HG03521 (cell line): Measurements from ENCODE around the gene RALGDS.
"Not testable (repeated sequence)": the region's sequence is repeated elsewhere in the genome, so short reads cannot be mapped to it uniquely, and the experiment has no call there.

Experiments used
- ATAC-seq: cut with Tn5 transposase; IDR thresholded peaks from one replicate; pipeline ENCODE4 v1.9.1; 2021; ENCODE audit warnings: mild to moderate bottlenecking, moderate library complexity; ENCODE audit not compliant: unreplicated experiment

The RALGDS gene

DNA sequence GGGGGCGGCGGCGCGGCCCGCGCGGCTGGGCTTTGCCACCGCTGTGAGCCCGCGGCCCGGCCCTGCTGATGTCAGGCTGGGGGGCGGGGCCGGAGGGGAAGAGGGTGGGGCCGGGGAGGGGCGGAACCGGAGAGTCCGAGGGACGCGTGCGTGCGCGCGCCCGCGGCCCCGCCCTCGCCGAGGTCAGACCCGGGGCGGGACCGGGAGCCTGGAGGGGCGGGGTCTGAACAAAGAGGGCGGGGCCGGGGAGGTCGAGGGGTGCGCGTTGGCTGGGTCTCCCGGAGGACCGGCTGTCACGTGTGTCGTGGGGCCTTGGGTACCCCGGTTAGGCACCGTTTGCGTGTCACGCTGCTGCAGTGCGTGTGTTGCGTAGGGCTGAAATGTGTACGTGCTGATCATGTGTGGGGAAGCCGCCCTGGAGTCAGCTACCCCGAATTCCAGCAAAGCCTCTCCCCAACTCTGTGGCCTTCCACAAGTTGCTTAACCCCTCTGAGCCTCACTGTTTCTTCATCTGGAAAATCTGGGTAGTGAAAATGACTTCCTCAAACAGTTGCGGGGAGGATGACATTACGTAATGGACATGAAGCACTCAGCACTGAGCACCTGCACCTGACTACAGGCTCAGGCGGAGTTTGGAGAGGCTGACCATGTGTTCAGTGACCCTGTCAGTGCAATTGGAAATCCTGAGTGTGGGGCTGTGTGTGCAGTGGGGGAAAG, at the start of gene RALGDS:
RALGDS (minus strand) TSS at position 43 of the 717 bp plus-strand sequence. CDS start 86 bp downstream, outside the sequence.
- ATAC-seq: peak; percentile 66

GRCh38 chr9:133170716-133171115, 49.7 kb upstream of the RALGDS start:
- no peak for ATAC-seq

DNA sequence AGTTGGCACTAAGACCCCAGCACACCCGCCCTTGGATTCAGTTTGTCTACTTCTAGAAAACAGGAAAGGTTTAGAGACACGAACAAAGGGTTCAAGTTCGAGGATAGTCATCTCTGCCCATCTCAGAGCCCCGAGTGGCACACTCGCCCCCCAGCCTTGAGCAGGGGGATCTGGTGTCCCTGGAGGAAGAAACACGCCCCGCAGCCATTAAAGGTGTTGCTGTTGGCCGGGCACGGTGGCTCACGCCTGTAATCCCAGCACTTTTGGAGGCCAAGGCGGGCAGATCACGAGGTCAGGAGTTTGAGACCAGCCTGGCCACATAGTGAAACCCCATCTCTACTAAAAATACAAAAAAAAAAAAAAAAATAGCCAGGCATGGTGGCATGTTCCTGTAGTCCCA, 48.6 kb upstream of the RALGDS start:
- not testable (repeated sequence) for ATAC-seq

DNA sequence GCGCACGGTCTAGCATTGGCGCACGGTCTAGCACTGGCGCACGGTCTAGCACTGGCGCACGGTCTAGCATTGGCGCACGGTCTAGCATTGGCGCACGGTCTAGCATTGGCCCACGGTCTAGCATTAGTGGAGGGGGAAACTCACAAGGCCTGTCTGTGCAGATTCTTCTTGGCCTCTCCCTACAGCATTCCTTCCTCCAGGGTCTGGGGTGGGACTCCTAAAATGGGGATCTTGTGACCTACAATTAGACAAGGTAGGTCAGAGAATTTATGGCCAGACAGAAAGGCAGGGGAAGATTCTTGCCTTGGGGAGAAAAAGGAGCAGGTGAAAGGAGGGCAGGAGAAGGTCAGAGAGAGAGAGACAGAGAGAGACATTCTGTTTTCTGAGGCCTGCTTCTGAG, 48.1 kb upstream of the RALGDS start:
- no peak for ATAC-seq

DNA sequence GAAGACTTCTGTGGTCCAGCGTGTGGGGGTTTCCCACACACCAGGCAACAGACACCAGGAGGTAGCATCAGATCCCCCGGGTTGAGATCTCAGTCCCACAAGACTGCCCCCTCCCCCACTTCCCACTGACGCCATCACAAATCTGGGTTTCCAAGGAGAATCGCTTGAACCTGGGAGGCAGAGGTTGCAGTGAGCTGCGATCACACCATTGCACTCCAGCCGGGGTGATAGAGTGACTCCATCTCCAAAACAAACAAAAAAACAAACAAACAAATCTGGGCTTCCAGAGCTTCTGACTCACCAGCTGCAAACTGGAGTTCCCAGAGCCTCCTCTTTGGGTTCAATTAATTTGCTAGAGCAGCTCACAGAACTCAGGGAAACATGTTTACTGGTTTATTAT, 47.4 kb upstream of the RALGDS start:
- ATAC-seq: no peak

DNA sequence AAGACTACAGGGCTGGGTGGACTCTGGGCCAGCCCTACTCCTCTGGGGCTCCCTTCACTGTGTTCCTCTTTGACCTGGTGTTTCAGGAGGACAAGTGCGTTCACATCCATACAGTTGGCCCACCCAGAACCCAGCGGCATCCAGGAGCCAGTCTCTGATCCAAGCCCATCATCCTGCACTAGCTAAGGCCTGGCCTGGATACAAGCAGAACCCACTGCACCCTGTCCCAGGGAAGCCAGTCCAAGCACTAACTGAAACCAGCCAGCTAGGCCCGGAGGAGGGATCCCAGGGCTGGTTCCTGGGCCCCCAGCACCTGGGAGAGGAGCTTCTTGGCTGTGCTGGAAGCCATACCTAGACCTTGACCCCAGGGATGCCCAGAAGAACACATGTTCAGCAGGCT, 46.7 kb upstream of the RALGDS start:
- no peak for ATAC-seq

DNA sequence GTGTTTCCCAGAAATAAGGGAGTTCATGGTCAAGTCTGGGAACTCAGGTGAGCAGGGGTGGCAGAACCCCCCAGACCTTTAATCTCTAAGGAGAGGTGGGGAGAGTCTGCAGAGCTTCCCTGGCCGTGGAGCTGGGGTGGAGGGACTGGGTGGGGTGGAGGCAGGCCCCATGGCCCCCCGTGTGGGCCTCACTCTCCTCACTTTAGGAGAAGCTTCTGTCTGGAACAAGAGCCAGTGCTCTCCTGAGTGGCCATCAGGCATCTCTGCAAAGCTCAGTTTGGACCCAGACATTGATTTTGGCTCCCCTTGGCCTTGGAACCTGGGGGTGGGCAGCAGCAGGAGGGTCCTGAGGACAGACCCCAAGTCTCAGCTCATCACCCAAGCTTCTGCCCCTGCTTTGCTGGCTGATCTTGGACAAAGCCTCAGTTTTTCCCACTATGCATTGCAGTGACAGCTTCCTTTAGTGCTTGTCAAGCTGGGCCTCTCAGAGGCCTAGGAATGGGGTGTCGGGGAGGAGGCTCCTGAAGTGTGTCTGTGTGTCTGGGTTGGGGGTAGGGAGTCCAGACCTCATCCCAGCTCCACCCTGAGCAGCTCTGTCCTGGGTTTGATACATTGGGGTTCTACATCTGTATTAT, 46.2 kb upstream of the RALGDS start:
- no peak for ATAC-seq

DNA sequence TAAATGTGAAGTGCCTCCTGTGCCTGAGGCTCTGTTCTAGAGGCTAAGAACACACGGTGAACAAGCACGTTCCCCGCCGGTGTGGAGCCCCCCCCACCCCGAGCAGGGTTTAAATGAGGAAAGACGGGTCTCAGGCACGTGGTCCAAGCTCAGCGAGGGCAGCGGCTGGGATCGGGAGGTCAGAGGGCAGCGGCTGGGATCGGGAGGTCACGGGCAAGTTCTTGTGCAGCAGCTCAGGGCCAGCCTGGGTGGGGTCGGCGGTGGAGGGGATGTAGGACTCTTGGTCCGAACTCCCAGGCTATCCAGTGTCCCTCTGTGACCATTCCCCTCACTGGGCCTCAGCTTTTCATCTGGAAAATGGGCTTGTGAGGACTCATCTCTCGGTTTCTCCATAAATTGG, 45.4 kb upstream of the RALGDS start:
- no peak for ATAC-seq

- no peak for ATAC-seq
Observed at GRCh38 chr9:133165452-133165730, 44.4 kb upstream of the RALGDS start.

DNA sequence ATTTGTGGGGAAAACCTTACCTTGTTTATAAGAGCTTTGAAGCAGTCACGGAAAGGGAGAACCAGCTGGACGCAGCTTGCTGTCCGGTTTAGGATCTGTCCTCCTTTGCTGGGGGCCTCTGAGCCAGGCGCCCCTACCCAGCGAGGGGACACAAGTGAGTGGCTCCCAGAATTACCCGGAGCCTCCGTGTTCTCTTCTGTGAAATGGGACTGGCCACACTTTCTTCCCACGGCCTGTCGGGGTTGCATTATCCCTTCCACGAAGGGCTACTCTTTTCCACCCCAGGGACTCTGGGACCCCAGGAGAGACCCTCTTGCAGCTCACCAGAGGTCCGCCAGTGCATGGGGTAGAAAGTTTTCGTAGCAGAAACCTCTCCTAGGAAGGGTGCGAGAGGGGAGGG, 43.2 kb upstream of the RALGDS start:
- no peak for ATAC-seq

GRCh38 chr9:133163504-133164172, 42.6 kb upstream of the RALGDS start, which contains the start of gene GBGT1:
TSS of gene GBGT1 (minus strand) at chr9:133163914. CDS start at chr9:133162412, 1,502 bp downstream.
- no peak for ATAC-seq

- no peak for ATAC-seq
Observed at GRCh38 chr9:133162861-133163503, 41.9 kb upstream of the RALGDS start.

DNA sequence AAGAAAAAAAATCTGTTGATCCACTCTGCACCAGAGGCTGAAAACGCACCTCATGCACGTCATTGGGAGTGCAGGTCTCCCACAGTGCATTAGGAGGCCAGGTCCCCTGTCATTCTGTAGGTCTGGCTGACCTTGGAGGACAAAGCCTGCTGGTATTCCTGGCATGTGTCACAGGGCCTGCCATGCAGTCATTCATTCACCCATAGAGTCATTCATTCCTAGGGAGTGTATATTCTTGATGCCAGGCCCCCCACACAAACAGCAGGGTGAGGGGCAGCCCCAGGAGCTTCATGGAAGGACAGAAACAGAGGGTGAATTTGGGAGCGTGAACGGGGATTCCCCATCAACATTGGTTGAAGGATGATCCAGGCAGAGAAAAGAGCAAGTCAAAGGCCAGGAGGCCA, 40.5 kb upstream of the RALGDS start:
- no peak for ATAC-seq

DNA sequence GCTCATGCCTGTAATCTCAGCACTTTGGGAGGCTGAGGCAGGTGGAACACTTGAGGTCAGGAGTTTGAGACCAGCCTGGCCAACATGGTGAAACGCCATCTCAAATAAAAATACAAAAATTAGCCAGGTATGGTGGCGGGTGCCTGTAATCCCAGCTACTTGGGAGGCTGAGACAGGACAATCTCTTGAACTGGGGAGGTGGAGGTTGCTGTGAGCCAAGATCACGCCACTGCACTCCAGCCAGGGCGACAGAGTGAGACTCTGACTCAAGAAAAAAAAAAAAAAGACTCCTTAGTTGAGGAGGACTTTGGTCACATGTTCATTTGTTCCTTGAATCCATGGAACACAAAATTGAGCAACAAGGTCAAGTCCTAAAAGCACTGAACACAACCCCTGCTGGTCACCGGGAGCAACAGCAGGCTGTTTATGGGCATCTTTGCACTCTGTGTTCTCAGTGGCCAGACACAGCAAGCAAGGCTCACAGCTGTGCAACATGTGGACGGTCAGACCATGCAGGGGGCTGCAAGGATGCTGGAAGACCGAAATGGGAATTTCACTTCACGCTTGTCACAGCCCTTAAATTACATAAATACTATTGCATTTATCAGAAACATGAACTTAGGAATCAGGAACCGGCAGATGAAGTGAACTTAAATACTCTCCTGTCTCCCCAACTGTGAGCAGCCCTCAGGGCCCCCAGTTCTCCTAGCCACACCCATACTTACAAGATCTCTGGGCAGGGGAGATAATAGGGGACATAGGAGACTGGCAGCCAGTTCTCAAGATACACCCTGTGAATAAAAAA, 39.9 kb upstream of the RALGDS start:
- ATAC-seq: peak; percentile 59

DNA sequence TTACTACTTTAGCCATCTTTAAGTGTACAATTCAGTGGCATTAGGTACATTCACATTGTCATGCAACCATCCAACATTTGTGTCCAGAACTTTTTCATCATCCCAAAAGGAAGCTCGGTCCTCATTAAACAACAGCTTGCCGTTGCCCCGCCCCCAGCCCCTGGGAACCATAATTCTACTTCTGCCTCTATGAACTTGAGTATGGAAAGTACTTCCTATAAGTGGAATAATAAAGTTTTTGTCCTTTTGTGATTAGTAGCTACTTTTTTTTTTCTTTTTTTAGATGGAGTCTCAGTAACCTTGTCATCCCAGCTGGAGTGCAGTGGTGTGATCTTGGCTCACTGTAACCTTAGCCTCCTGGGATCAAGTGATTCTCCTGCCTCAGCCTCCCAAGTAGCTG, 37.7 kb upstream of the RALGDS start:
- ATAC-seq: no peak

DNA sequence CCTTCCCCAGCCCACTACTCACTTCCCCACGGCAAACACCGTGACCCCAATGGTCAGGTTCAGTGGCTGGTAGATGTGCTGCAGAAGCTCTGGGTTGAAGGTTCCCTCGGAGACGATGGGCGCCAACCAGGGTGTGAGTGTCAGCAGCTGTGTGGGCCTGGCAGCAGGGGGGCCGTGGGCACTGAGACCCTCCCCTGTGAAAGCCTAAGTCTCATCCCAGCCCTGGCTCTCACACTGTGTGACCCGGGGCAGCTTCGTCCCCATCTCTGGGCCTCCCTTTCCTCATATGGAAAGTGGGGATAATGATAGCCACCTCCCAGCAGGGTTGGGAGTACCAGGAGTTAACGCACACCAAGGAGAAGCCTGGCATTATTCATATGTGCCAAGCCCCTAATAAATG, 34.1 kb upstream of the RALGDS start:
- ATAC-seq: no peak

DNA sequence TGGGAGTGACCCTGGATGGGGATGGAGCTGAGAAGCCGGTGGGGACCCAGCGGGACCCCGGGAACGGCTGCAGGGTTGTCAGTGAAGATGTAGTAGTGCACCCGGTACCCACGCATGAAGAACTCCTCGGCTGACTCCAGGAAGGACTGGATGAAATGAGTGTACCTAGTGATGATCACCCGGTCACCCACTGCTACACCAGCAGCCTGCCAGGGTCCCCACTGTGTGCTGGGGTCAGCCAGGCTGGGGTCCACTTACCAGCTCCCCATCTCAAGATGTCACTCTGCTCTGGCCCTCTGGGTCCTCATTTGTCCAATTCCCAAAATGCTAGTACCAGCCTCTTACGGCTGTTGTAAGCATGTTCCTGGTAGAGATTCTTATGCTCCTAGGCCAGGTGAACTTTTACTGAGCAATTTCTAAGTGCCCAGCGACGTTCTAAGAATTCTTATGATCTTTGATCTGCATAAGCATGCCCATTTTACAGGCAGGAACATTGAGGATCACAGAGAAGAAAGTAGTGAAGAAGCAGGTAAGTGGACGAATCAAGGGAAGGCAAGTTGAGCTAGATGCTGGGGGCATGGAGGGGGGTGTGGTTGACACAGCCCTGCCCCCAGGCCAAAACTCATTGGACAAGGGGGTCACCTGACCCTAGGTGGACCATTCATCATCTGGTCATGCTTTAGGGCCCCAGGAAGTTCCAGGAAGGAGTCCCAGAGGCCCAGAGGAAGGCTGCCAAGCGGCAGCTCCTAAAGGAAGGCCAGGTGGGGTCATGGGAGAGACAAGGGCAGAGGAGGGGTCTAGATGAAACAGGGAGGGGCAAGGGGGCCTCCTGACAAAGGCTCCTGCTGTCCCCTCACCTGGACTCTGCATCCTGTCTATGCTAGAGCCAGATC, 33.3 kb upstream of the RALGDS start:
- no peak for ATAC-seq

DNA sequence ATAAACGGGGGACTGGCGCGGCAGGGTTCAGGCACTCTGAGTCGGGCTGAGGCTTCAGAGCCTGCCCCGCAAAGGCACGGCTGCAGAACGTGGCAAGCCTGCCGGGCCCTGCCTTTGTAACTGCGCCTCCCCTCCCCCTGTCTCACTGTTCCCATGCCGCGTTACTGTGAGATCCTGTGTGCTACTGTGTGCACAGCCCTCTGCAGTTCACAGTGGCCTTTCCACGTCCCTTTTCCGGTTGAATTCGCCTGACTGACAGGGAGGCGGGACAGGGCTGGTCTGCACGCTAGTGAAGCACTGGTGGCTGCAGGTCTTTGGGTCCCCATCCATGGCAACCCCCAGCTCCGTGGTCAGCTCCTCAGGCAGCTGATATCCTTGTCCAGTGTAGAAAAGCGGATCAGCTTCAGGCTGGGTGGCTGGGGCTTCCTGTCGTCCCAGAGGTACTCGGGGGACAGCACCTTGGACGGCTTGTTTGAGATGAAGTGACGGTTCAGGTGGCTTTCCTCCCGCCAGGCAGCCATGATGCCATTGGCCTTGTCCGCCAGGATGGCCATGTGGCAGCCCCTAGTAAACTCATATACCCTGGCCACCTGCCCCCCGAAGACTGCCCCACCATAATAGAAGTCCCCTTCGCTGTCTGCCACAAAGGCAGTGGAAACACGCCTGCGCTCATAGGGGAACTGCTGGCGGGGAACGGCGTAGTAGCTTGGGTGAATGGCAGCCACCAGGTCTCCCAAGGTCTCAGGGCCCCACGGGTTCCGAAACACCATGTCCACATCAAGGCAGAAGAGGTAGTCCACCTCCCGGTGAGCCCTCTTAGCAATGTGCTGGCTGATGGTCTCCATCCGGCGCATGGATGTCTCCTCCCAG, 32.4 kb upstream of the RALGDS start:
- no peak for ATAC-seq
